ENCODE results near the gene ATG2B.
"Not testable (repeated sequence)": the region's sequence is repeated elsewhere in the genome, so short reads cannot be mapped to it uniquely, and the experiment has no call there.

The ATG2B gene

DNA sequence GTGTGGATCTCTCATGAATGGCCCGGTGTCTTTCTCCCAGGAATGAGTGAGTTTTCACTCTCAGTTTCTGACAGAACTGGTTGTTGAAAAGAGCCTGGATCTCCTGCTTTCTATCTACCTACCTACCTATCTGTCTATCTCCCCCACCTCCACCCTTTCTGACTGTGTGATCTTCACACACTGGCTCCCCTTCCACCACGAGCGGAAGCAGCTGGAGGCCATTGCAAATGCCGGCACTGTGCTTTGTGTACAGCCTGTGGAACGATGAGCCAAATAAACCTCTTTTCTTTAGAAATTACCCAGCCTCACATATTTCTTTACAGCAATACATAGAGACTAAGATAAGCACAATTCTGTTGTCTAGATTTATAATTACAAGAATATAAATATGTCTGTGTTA is 7.4 kb upstream of the ATG2B start:
- DNase-seq: no peak

- no peak for DNase-seq
Measured at GRCh38 chr14:96368534-96368933, 5.4 kb upstream of the ATG2B start.

DNA sequence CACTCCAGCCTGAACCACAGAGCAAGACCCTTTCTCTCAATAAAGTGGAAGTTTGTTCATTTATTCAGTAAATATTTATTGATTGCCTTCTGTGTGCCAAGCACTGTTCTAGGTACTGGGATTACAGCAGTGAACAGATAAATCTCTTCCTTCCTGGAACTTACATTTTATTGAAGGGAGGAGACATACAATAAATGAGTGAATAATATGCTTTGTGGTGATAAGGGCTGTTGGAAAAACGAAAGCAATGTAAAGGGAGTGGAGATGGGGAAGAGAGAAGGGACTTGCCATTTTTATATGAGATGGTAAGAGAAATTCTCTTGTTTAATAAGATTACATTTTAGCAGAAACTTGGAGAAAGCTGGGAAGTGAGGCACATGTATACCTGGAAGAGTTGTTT is 1.8 kb upstream of the ATG2B start:
- DNase-seq: no peak

GRCh38 chr14:96363751-96364336 is 703 bp upstream of the ATG2B start:
- no peak for DNase-seq

- peak; percentile 25 for DNase-seq
Measured at GRCh38 chr14:96362071-96362964, 823 bp downstream of the ATG2B start.

GRCh38 chr14:96359959-96360358 is 3.2 kb downstream of the ATG2B start:
- DNase-seq: no peak

DNA sequence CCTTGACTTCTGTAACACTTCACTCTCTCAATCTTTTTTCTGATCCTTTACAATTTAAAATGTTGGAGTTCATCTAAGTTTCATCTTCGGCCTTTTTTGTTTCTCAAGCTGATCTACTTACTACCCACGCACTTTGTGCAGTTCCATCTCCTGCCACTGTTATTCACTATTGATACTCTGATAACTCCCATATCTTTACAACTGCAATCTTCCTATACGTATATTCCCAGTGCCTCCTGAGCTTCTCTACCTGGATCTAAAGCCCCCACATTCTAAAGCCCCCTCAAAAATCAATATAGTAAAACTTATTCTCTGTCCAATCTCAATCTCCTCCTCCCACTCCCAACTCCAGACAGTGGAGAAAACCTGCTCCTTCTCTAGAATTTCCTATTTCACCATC is 5.9 kb downstream of the ATG2B start:
- no peak for DNase-seq

DNA sequence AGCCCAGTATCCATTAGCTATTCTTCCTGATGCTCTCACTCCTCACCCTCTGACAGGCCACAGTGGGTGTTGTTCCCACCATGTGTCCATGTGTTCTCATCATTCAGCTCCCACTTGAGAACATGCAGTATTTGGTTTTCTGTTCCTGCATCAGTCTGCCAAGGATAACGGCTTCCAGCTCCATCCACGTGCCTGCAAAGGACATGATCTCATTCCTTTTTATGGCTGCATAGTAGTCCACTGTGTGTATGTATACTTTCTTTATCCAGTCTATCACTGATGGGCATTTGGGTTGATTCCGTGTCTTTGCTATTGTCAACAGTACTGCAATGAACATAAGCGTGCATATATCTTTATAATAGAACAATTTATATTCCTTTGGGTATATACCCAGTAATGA is 8.9 kb downstream of the ATG2B start:
- no peak for DNase-seq

- DNase-seq: no peak
Measured at GRCh38 chr14:96352708-96353107, 10.4 kb downstream of the ATG2B start.

GRCh38 chr14:96351986-96352385 is 11.2 kb downstream of the ATG2B start:
- DNase-seq: no peak

DNA sequence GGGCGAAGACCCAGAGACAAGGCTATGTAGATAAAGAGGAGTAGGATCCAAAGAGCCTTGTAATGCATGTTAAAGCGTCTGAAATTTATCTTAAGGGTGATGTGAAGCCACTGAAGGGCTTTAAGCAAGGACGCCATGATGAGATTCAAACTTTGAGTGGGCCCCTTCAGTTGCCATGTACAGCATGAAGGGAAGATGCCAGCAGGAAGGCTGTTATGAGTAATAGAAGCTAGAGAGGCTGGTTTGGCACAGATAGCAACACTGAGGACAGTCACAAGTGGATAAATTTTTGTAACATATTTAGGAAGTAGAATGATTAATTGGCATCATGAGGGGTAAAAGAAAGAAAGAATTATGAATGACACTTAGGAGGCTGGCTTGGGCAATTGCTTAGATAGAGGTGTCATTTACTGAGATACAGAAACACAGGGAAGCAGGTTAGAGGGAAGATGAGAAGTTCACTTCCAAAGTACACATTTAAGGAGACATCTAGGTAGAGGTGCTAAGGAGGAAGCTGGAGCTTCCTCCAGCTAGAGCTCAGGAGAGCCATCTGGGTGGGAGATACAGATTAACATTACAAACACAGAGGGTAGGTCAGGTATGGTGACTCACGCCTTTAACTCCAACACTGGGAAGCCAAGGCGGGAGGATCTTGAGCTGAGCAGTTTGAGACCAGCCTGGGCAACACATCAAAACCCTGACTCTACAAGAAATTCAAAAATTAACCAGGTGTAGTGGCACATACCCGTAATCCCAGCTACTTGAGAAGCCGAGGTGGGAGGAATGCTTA is 13.7 kb downstream of the ATG2B start:
- no peak for DNase-seq

GRCh38 chr14:96347957-96348356 is 15.2 kb downstream of the ATG2B start:
- not testable (repeated sequence) for DNase-seq

DNA sequence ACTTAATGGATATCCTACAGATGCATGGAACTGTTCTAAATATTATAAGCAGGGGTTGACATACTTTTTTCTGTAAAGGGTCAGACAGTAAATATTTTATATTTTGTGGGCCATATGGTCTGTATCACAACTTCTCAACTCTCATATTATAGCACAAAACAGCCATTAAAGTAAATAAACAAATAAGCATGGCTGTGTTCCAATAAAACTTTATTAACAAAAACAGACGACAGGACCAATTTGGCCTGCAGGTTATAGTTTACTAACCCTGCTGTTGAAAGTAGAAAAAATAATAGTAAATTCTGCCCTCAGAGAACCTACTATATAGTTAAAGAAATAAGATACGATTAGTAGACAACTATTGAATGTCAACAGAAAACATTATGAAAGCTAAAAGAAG is 17.5 kb downstream of the ATG2B start:
- no peak for DNase-seq

DNA sequence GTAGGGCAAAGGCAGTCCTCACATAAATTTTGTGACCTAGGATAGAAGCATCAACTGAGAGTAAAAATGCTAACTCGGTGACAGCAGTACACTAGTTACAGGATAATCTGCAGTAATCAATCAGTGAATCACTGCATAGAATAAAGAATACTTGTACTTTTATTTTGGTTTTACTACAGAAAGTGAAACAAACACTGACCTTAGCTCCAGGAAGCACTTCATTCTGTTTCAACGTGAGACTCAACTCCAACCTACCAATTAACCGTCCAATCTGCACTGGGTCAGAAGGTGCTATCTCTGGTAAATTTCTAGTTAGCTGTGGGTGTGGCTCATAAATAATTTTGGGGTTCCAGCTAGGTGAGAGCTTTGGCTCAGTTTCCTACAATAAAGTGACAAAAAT is 21.8 kb downstream of the ATG2B start:
- no peak for DNase-seq

DNA sequence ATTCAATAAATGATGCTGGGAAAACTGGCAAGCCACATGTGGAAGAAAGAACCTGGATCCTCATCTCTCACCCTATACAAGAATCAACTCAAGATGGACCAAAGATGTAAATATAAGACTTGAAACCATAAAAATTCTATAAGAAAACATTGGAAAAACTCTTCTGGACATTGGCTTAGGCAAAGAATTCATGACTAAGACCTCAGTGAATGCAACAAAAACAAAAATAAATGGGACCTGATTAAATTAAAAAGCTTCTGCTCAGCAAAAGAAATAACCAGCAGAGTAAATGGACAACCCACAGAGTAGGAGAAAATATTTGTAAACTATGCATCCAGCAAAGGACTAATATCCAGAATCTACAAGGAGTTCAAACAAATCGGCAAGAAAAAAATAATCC is 24.6 kb downstream of the ATG2B start:
- no peak for DNase-seq

DNA sequence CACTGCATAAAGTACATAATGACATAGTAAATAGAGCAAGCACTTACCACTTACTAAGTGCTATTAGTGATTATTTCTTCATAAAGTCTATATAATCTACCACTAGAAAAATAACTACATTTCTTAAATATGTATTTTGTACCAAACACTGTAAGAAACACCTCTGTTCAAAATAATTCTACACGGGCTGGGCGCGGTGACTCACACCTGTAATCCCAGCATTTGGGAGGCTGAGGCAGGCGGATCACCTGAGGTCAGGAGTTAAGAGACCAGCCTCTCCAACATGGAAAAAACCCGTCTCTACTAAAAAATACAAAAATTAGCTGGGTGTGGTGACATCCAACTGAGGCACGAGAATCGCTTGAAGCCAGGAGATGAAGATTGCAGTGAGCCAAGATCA is 38.9 kb downstream of the ATG2B start:
- DNase-seq: no peak

- DNase-seq: no peak
Measured at GRCh38 chr14:96320605-96321004, 42.5 kb downstream of the ATG2B start.

- no peak for DNase-seq
Measured at GRCh38 chr14:96318836-96319235, 44.3 kb downstream of the ATG2B start.

GRCh38 chr14:96316087-96316486 is 47.1 kb downstream of the ATG2B start:
- no peak for DNase-seq

DNA sequence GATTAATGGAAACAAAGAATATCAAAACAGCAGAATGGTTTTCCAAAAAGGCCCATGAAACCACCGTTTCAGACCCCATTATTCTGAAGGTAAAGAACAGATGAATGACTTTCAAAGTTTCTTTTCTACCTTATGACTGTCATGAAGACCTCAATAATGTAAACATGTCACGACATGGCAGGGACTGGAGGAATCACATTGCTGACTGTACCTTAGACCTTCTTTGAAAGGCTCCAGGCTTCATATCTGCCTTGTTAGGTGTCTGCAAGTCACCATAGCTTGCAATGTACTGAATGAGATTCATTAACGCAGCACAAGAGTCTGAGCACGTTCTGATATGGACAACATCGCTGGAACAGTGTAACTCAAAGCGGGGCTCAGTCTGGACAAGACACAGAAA is 52.2 kb downstream of the ATG2B start:
- no peak for DNase-seq

- no peak for DNase-seq
Measured at GRCh38 chr14:96309896-96310330, 53.2 kb downstream of the ATG2B start.

GRCh38 chr14:96309133-96309895 is 53.8 kb downstream of the ATG2B start:
- no peak for DNase-seq

- DNase-seq: no peak
Measured at GRCh38 chr14:96307434-96307833, 55.7 kb downstream of the ATG2B start.

Measured in right hindlimb (tissue), 1 donor.